ENCODE data around the gene BTBD19.
"Not testable (repeated sequence)": the region's sequence is repeated elsewhere in the genome, so short reads cannot be mapped to it uniquely, and the experiment has no call there.

The BTBD19 gene

GRCh38 chr1:44829506-44830384, 21.4 kb downstream of the BTBD19 start:
- peak; percentile 23 for DNase-seq

GRCh38 chr1:44830900-44831304, 22.6 kb downstream of the BTBD19 start:
- DNase-seq = peak; percentile 97

DNA sequence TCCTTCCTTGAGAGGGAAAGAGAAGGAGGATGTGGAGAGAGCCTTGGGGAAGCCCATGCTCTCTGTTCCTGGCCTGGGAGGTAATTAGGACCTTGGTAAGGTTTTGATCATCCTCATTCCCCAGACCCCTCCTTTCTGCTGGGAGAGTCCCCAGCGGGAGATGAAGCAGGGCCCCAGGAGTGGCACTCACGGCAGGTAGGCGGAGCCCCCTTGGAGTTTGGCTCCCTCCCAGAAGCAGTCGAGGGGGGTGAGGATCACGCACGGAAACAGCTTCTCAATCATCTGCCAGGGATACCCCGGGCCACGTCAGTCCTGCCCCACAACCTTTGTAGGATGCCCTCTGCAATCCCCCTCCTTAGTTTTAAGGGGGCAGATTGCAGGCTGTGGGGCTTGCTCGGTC, 23.2 kb downstream of the BTBD19 start:
- peak; percentile 71 for DNase-seq

DNA sequence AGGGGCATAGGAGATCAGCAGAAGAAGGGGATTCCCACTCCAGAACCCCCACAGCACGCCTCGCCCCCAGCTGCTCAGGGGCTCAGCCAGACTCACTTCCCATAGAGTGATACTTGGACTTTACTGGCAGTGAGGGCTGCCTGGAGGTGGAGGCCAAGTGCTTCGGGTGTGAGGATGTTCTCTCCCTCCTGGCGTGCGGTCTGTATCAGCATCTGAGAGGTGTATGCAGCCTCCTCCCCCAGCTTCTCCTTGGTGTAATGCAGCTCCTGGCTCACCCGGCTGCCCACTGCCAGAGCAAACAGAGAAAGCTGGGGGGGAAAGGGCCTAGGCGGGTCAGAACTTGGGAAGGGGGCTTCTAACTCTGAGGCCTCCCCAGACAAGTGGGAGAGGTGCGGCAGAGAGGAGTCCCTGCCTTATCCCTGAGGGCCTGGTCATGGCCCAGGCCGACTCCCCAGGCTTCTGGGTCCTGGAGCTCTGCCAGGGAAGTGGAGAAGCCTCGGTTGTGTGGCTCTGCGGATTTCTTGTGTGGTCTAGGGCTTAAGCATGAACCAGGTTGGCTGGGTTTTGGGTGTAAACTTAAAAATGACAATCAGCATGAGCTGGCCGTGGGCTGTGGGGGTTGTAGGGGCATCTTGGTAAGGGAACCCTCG, 23.9 kb downstream of the BTBD19 start:
- DNase-seq = peak; percentile 82

DNA sequence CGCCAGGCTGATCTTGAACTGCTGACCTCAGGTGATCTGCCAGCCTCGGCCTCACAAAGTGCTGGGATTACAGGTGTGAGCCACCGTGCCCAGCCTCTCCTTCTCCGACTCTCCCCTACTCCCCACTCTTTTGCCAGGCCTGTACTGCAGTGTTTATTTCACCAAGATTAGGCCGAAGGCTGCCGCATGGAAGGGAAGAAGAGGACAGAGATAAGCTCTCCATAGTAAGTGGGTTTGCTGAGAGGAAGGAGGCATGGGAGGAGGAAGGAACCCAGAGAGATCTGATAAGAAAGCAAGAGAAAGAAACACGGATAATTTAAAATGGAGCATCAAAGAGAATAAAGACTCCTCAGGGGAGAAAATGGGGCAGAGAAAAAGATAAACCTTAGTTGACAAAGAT, 26.0 kb downstream of the BTBD19 start:
- DNase-seq = peak; percentile 46

DNA sequence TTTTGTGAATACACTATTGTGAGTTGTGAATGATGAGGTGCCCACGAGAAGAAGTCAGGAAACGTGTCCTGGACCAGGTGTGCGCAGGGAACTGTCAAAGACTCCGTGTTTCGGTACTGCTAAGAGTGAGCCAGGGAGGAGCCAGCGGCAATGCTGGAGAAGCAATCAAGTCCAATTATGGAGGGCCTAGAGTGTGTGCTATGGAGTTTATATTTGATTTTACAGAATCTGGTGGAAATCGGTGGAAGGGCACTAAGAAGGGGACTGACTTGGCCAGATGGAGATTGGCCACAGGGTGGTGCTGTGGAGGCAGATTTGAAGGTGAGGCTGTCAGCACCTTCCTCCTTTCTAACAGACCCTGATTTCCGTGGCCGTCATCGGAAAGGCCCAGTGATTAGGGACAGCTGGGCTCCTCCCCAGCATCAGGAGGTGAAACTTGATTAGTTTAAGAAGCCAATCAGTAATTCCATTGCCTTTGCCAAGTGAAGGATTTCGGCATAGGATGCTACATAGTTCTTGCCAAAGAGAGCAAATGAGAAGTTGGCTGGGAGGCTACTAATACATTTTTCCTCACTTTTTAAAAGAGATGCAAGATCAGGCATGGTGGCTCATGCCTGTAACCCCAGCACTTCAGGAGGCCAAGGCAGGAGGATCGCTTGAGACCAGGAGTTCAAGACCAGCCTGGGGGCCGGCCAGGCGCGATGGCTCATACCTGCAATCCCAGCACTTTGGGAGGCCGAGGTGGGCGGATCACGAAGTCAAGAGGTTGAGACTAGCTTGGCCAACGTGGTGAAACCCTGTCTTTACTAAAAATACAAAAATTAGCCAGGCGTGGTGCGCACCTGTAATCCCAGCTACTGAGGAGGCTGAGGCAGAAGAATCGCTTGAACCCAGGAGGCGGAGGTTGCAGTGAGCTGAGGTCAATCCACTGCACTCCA, 27.7 kb downstream of the BTBD19 start:
- peak; percentile 91 for DNase-seq

DNA sequence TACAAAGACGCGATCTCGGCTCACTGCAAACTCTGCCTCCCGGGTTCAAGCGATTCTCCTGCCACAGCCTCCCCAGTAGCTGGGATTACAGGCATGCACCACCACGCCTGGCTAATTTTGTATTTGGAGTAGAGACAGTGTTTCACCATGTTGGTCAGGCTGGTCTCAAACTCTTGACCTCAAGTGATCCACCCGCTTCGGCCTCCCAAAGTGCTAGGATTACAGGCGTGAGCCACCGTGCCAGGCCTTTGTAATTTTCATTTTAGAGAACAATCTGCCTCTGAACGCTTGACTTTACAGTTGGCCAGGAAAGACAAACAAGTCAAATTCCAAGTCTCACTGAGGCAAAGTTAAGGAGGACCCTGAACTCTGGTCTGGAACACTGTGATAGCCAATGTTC, 30.0 kb downstream of the BTBD19 start:
- not testable (repeated sequence) for DNase-seq

DNA sequence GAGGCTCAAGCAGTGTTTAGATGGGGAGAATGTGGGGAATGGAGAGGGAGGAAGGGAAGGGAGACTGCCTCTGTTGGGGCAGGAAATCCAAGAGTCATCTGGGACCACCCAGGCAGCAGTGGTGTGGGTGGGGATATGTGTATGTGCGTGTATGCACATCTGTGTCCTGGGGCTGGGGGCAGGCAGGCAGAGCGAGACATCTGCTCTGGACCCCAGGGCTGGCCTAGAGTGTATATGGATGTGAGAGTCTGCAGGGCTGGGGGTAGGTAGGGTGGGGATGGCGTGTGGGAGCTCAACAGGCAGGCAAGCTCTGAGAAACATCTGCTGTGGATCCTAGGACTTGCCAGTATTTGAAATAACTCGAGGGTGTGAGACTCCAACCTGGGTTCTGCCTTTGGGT, 31.3 kb downstream of the BTBD19 start:
- no peak for DNase-seq

DNA sequence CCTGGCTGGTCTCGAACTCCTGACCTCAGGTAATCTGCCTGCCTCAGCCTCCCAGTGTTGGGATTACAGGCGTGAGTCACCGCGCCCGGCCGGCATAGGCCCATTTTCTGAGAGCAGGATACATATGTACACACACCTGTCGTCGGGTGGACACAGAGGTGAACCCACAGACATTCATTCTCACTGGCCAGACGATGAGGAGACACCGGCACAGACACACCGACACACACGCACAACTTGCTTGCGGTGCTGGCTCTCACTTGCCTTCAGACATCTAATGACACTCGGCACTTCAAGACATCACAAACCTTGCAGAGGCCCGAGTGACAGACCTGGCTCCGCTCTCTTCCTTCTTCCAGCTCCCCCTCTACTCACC, 34.2 kb downstream of the BTBD19 start:
- DNase-seq = no peak

DNA sequence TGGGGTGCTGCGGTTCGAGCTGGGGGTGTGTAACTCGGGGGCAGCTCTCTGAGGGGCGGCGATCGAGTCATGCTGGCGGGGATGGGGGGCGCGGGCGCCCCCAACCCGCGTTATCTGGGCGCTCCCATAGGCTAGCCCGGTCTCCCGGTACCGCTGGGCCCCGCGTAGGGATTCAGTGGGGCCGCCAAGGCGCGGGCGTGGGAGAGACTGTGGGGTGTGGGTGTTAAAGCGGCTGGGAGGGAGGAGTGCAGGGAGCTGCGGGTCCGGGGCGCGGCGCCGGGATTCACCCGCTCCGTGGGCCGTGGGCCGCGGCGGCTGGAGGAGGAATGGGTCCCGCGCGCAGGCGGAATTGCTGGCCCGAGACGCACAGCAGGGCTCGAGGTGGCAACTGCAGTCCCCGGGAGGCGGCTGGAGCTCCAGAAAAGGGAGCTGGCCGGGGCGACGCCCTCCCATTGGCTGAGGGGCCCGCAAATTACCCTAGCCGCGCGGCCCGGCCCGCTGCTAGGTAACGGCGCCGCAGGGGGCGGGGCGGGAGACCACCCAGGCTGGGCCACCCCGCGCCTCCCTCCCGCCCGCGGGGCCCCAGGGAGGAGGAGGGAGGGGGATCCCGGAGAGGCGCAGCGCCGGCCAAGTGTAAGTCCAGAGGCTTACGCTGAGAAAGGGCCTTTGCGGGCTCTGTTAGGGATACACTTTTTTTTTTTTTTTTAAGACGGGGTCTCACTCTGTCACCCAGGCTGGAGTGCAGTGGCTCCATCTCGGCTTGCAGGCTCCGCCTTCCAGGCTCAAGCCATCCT, 34.7 kb downstream of the BTBD19 start, which contains the start of gene PTCH2:
Gene PTCH2 (minus strand): TSS at position 392 of the 794 bp plus-strand sequence. CDS start 321 bp downstream, at position 71.
- DNase-seq = peak; percentile 74

- DNase-seq = no peak
Observed at GRCh38 chr1:44846985-44847384, 38.7 kb downstream of the BTBD19 start.

- no peak for DNase-seq
Observed at GRCh38 chr1:44847845-44848244, 39.5 kb downstream of the BTBD19 start.

- DNase-seq = no peak
Observed at GRCh38 chr1:44848456-44849181, 40.3 kb downstream of the BTBD19 start.

DNA sequence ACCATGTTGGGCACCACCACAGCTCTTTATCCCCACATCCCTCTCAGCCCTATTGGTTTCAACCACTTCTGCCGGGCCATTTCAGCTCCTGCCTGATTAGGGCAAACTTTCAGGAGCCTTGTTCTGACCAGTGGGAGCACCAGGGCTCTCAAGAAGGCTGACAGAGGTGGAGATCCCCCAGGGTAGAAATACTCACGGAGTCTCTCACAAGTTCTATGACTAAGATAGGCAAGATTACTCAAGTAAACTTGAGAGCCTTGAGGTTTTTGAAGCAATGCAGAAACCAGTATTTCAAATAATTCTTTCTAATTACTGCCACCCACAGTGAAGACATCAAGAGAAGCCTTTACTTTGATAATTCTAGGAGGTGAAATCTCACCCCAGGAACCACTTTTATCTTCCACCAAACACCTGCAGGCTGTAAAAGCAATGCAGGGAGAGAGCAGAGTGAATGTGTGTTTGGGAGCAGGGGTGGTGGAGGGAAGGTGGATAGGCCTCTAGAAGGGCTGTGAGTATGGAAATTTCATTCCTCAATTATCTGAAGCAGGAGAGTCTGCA, 41.3 kb downstream of the BTBD19 start:
- no peak for DNase-seq

- no peak for DNase-seq
Observed at GRCh38 chr1:44851308-44851707, 43.0 kb downstream of the BTBD19 start.

DNA sequence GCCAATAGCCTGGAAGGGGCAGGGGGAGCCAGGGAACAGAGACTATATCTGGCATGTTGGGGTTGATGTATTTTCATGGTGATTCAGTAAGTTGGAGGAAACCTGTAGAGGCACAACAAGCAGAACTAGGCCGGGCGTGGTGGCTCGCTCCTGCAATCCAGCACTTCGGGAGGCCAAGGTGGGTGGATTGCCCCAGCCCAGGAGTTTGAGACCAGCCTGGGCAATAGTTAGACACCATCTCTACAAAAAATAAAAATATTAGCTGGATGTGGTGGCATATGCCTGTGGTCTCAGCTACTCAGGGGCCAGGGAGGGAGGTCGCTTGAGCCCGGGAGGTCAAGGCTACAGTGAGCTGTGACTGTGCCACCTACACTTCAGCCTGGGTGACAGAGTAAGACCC, 44.9 kb downstream of the BTBD19 start:
- DNase-seq = no peak

GRCh38 chr1:44854970-44855369, 46.6 kb downstream of the BTBD19 start:
- no peak for DNase-seq

GRCh38 chr1:44855742-44856141, 47.4 kb downstream of the BTBD19 start:
- no peak for DNase-seq

DNA sequence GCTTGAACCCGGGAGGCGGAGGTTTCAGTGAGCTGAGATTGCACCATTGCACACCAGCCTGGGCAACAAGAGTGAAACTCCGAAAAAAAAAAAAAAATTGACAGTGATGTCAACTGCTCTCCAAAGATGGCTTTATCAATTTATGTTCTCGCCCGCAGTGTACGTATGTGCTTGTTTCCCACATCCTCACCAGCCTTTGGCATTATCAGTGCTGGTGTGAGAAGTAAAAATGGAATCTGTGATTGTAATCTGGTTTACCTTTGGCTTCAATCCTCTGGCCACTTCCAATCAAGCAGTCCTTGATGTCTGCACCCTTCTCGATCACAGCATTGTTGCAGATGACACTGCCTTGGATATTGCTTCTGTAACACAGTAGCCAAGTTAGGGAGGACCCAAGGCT, 49.1 kb downstream of the BTBD19 start:
- no peak for DNase-seq

DNA sequence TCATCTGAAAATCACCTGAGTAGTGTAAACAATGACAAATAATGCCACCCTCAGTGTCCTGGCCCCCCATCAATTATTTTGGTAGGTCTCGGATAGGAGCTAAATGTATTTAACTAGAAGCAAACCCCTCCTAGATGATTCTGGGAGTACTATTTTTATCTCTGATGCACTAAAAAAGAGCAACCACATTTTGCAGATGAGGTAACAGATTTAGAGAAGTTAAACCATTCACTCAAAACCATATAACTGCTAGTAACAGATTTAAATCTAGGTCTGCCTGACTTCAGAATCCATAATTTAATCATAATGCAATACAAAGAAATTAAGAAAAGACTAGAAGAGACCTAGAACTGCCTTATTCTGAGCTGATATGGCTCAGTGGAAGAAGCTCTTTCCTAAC, 52.0 kb downstream of the BTBD19 start:
- peak; percentile 16 for DNase-seq

DNA sequence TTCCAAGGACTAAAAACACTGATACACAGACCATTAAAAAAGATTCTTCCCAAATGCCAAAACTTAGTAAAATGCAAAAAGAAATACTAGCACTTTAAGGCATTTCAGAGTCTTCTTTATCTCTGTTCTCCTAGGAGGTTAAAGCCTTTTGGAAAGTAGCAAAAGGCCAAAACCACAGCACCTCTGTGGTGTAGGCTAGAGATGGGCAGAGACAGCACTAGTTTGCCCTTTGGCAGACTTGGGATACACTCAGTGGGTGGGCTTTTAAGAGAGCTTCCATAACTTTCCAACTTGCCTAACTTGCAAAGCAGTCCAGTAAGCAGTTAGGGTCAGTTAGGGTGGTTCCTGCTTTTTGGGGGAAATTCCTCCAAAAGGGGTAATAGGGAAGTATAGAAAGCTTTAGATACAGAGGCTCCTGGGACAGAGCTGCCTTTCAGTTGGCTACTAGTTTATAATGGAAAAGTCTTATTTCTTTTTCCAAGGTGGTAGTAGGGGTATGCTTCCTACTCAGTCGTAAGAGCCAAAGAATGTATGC, 52.6 kb downstream of the BTBD19 start:
- DNase-seq = no peak
